Stimulated activated naive CD8-positive, alpha-beta T cell treated with anti-CD3 and anti-CD28 coated beads, Interleukin-15, amount 100 ng/mL, for 72 hours (primary cell): ENCODE results near the gene BYSL.

Experiments used
- ATAC-seq: fragments of 150-1000 bp; cut with Tn5 transposase; 2 replicates; pipeline ENCODE4 v1.10.0; 2021; ENCODE audit warnings: mild to moderate bottlenecking, moderate library complexity
- DNase-seq, 2 donors: peaks; one replicate each; pipeline ENCODE4 v3.0.0; 2021 to 2022
- H3K27ac Mint-ChIP-seq, 2 donors: one replicate each; pipeline ENCODE4 v1.8.0; 2022; ENCODE audit warnings: mild to moderate bottlenecking in 2 of 2, mixed read lengths in 2 of 2, moderate library complexity in 2 of 2
- H3K27me3 Mint-ChIP-seq: one replicate; pipeline ENCODE4 v1.8.0; 2022; ENCODE audit warnings: mixed read lengths
- H3K4me1 Mint-ChIP-seq: one replicate; pipeline ENCODE4 v1.8.0; 2022; ENCODE audit warnings: mild to moderate bottlenecking, mixed read lengths
- H3K4me3 Mint-ChIP-seq, 2 donors: one replicate each; pipeline ENCODE4 v1.8.0; 2022; ENCODE audit warnings: mild to moderate bottlenecking in 2 of 2, mixed read lengths in 2 of 2, moderate library complexity in 1 of 2
- H3K9me3 Mint-ChIP-seq, 2 donors: one replicate each; pipeline ENCODE4 v1.8.0; 2022; ENCODE audit warnings: mixed read lengths in 2 of 2

Gene BYSL

DNA sequence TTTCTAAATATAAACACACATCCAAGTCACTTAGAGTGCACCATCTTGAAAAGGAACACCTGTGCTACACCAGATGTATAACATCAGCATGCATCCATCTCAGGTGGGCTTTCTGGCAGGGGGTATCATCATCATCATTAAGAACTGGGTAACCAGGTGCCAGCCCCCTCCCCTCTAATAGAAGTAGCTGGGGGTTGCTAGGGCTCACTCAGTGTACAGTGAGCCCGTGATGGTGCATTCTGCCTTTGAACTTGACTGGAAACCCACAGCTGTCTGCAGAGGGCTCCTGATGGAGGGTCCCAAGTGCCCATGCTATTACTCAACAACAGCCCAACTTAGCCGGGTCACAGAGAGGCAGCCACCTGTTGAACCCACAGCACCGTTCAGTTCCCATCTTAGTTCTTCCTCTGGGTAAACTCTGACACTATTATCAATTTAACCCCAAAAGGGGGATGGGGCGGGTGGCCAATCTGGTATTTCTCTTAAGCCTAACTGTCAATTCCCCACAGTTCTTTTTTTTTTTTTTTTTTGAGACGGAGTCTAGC, 53.1 kb downstream of the BYSL start:
- Mint-ChIP-seq H3K4me3 (no peak overlapping the region), H3K4me1 (peaks cover 94% of the 10 kb centered on the region), H3K27ac (peak overlapping the region in 1 of 2 donors; percentile 97), H3K9me3 (no peaks in the 10 kb centered on the region), H3K27me3 (no peaks in the 10 kb centered on the region)
- DNase-seq (no peak), ATAC-seq (no peak)

DNA sequence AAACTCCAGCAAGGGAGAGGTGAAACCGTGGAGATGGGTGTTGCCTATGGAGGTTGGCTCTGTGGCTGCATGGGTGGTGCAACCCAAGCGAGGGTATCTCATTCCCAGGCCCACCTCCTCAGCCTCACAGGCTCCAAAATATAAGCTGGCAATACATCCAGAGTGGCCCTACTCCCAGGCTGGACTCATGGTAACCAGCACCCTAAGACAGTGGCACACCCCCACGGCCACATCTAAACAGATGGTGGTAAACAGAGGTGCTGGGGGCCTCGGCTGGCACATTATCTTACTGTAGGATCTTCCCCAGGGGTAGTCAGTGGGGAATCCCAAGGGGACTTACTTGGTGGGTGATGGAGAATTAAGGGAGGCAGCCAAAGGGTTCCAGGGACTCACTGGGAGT, 54.0 kb downstream of the BYSL start:
- DNase-seq, result no peak
- Mint-ChIP-seq H3K27ac (peak overlapping the region; percentile 96 to 97), H3K9me3 (no peaks in the 10 kb centered on the region), H3K4me1 (peaks cover 93% of the 10 kb centered on the region), H3K4me3 (peak overlapping the region; percentile 75), H3K27me3 (no peaks in the 10 kb centered on the region)
- ATAC-seq, result no peak

DNA sequence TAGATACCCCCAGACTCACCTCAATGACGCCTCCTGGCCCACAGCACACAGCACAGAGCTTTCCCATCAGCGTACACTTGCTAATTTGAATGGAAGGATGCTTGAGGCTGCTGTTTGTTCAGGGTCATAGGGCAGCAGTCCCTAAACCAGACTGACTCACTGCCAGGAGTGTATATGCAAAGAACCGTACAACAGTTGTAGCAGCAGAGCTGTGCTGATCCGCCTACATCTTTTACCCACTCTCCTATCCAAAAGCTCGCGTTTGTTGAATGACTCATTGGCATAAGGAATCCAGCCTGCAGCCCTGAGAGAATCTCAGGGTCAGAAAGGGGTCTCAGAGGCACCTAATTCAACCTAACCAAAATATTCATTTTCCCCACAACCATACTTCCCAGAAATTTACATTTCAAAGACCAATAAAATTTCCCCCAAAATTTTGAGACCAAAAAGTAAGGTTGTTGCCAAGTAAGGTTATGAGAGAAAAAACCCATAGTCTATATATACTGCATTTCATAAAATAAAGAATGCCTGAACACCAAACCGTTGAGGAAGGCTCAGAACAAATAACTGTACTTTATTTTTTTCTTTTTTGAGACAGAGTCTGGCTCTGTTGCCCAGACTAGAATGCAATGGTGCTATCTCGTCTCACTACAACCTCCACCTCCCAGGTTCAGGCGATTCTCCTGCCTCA, 55.6 kb downstream of the BYSL start:
- peak; percentile 95 for ATAC-seq
- Mint-ChIP-seq H3K4me1 (peaks cover 79% of the 10 kb centered on the region), H3K9me3 (peaks cover 5 to 6% of the 10 kb centered on the region in 2 donors), H3K4me3 (peak overlapping the region; percentile 75), H3K27ac (peak overlapping the region; percentile 96 to 97), H3K27me3 (no peaks in the 10 kb centered on the region)
- DNase-seq, result peak in 1 of 2 donors; percentile 59
